OCI-LY7 (cell line): ENCODE measurements around the gene GDF2. TPM values are rescaled to one million over a fixed set of nuclear protein-coding genes. Genes with fewer than 3 reads are reported as not detected.

Experiments used
- BruUV-seq: library from RNA; stranded (reverse); fragments of 400-500 nt; replicated peaks from 2 replicates; lab custom pipeline; 2021; lab: Mats Ljungman, UMichigan
- CTCF ChIA-PET: fragments of 300-600 bp; sonication (Branson Sonifier 250); formaldehyde crosslinking; loops from one replicate; lab custom pipeline; 2022; ENCODE audit warnings: antibody characterized with exemption; ENCODE audit not compliant: unreplicated experiment; lab: Charles Lee
- POLR2A ChIA-PET: fragments of 300-600 bp; sonication (Branson Sonifier 250); formaldehyde crosslinking; loops from one replicate; lab custom pipeline; 2022; ENCODE audit warnings: antibody characterized with exemption; lab: Charles Lee
- DNase-seq: peaks from one replicate; pipeline ENCODE4 v3.0.0-alpha.2; 2015; ENCODE audit warnings: low spot score
- H2AFZ ChIP-seq: fragments of 200-600 bp; sonication (generic), shearing (Covaris generic); 2 replicates; pipeline ENCODE4 v1.6.1; 2014; ENCODE audit warnings: mild to moderate bottlenecking, antibody characterized with exemption, low read length, moderate library complexity
- H3K27ac ChIP-seq: fragments of 200-600 bp; sonication (generic); 2 replicates; pipeline ENCODE4 v1.5.1; 2014; ENCODE audit warnings: mixed run types, low read depth, mild to moderate bottlenecking, moderate library complexity, low read length, inconsistent platforms; ENCODE audit not compliant: poor library complexity, severe bottlenecking
- H3K36me3 ChIP-seq: fragments of 200-600 bp; sonication (generic); 2 replicates; pipeline ENCODE4 v1.6.1; 2014; ENCODE audit warnings: mild to moderate bottlenecking, antibody characterized with exemption, low read length, moderate library complexity, mixed read lengths; ENCODE audit not compliant: insufficient read depth
- H3K4me1 ChIP-seq: fragments of 200-600 bp; sonication (generic); 2 replicates; pipeline ENCODE4 v1.5.1; 2014; ENCODE audit warnings: mild to moderate bottlenecking, low read length; ENCODE audit not compliant: insufficient read depth, poor library complexity, severe bottlenecking
- H3K4me2 ChIP-seq: fragments of 200-600 bp; sonication (generic); 2 replicates; pipeline ENCODE4 v1.6.1; 2014; ENCODE audit warnings: mild to moderate bottlenecking, low read length
- H3K4me3 ChIP-seq: fragments of 200-600 bp; sonication (generic); 2 replicates; pipeline ENCODE4 v1.5.1; 2014; ENCODE audit warnings: mild to moderate bottlenecking, low read depth, low read length; ENCODE audit not compliant: poor library complexity, severe bottlenecking
- H3K79me2 ChIP-seq: fragments of 200-600 bp; sonication (generic); 2 replicates; pipeline ENCODE4 v1.6.1; 2016; ENCODE audit warnings: low read depth, mild to moderate bottlenecking, low read length, moderate library complexity, mixed read lengths; ENCODE audit not compliant: insufficient read depth
- H3K9me2 ChIP-seq: fragments of 200-600 bp; sonication (generic); 2 replicates; pipeline ENCODE4 v1.6.1; 2016; ENCODE audit warnings: mild to moderate bottlenecking, low read length, mixed read lengths; ENCODE audit not compliant: insufficient read depth
- H3K9me3 ChIP-seq: fragments of 200-600 bp; sonication (generic); 2 replicates; pipeline ENCODE4 v1.6.1; 2014; ENCODE audit warnings: mild to moderate bottlenecking, mixed run types, low read length, mixed read lengths
- H4K20me1 ChIP-seq: fragments of 200-600 bp; sonication (generic); 2 replicates; pipeline ENCODE4 v1.6.1; 2014; ENCODE audit warnings: mild to moderate bottlenecking, antibody characterized with exemption, low read length, moderate library complexity, mixed read lengths; ENCODE audit not compliant: insufficient read depth
- CTCF ChIP-seq: fragments of 200-600 bp; sonication (generic); conservative IDR thresholded peaks from 2 replicates; pipeline ENCODE4 v1.5.1; 2014; ENCODE audit warnings: mild to moderate bottlenecking, antibody characterized with exemption, low read length, moderate library complexity, mixed read lengths
- EZH2phosphoT487 ChIP-seq: fragments of 200-600 bp; sonication (generic); IDR thresholded peaks from 2 replicates; pipeline ENCODE4 v1.6.1; 2018; ENCODE audit warnings: low read depth, borderline replicate concordance, mild to moderate bottlenecking, mixed run types, antibody characterized with exemption, low read length, moderate library complexity, mixed read lengths
- intact Hi-C: fragments of 100-400 bp; cut with micrococcal nuclease; formaldehyde crosslinking; loops from one replicate; pipeline ENCODE4 v1.10.0; 2022; ENCODE audit not compliant: unreplicated experiment
- total RNA-seq, 2 experiments: library from RNA; depleted of rRNA in 1 of 2; stranded (reverse); fragments of >200 nt in 1 of 2; shearing (Covaris generic) in 1 of 2; gene quantifications; 2 replicates each; pipeline ENCODE4 v1.2.3, GENCODE V29; 2014 to 2022

GDF2 gene
- total RNA-seq, 2 experiments from 2014 or later, result not detected

- Histone ChIP-seq H3K9me2 (no peaks in the 10 kb centered on the region), H3K9me3 (no peaks in the 10 kb centered on the region), H4K20me1 (no peaks in the 10 kb centered on the region), H3K36me3 (no peaks in the 10 kb centered on the region), H2AFZ (no peak overlapping the region), H3K79me2 (no peaks in the 10 kb centered on the region), H3K4me2 (no peak overlapping the region), H3K4me3 (no peak overlapping the region), H3K4me1 (no peaks in the 10 kb centered on the region), H3K27ac (no peak overlapping the region)
- DNase-seq, result no peak
- TF ChIP-seq EZH2phosphoT487 (no peak), CTCF (peak; percentile 61)
- CTCF ChIA-PET, result interaction anchor here (0.5 kb wide), 1 partner anchor 217 kb away, joined by 3 read pairs; no protein-coding TSS in a partner anchor
- BruUV-seq, result no TSS peak
- intact Hi-C loops, result loop anchor here (10.0 kb wide), 1 partner anchor 65 kb away; no protein-coding TSS in a partner anchor
- POLR2A ChIA-PET, result no interaction called here
Measured at GRCh38 chr10:47309408-47310089, 12.7 kb upstream of the GDF2 start.

GRCh38 chr10:47310090-47310505, 12.2 kb upstream of the GDF2 start:
- no peaks in the 10 kb centered on the region for H3K4me1 ChIP-seq

More at GRCh38 chr10:47310090-47310505, 12.2 kb upstream of the GDF2 start:
- no peak overlapping the region for H2AFZ ChIP-seq
- no peak overlapping the region for H3K4me2 ChIP-seq
- intact Hi-C loops, result loop anchor here (10.0 kb wide), 1 partner anchor 65 kb away; no protein-coding TSS in a partner anchor
- no peak overlapping the region for H3K4me3 ChIP-seq
- no peaks in the 10 kb centered on the region for H4K20me1 ChIP-seq
- H3K79me2 ChIP-seq, result no peaks in the 10 kb centered on the region
- H3K27ac ChIP-seq, result no peak overlapping the region
- H3K9me2 ChIP-seq, result no peaks in the 10 kb centered on the region
- BruUV-seq, result no TSS peak
- TF ChIP-seq EZH2phosphoT487 (no peak), CTCF (no peak)
- no peak for DNase-seq
- H3K36me3 ChIP-seq, result no peaks in the 10 kb centered on the region
- ChIA-PET POLR2A (no interaction called here), CTCF (interaction anchor here (0.5 to 0.6 kb wide), 2 partner anchors 218 to 270 kb away, joined by 3 to 4 read pairs; no protein-coding TSS in a partner anchor)
- no peaks in the 10 kb centered on the region for H3K9me3 ChIP-seq
